GM23248 (cell line): ENCODE measurements around the gene EBP.

Experiments
- EZH2 ChIP-seq: fragments of 200-600 bp; sonication (generic); IDR thresholded peaks from 2 replicates; pipeline ENCODE4 v1.6.1; 2018; ENCODE audit warnings: antibody characterized with exemption, mild to moderate bottlenecking; ENCODE audit not compliant: insufficient read depth, poor library complexity, severe bottlenecking
- EZH2phosphoT487 ChIP-seq: fragments of 200-600 bp; sonication (generic); IDR thresholded peaks from 2 replicates; pipeline ENCODE4 v1.6.1; 2018; ENCODE audit warnings: antibody characterized with exemption, moderate library complexity, mild to moderate bottlenecking, low read depth; ENCODE audit not compliant: insufficient read depth

GRCh38 chrX:48539345-48540027 lies 17.9 kb downstream of the EBP start, which contains the start of gene TBC1D25:
- TF ChIP-seq EZH2 = no peak
- TF ChIP-seq EZH2phosphoT487 = no peak
